ENCODE data around the gene DNAJA2. TPM values are rescaled to one million over a fixed set of nuclear protein-coding genes. Genes with fewer than 3 reads are reported as not detected.
A peak's percentile ranks its signal among the peaks of the same experiment; 100 is the strongest.

Gene DNAJA2
- polyA plus RNA-seq, 1 donor, result 45.7 TPM

DNA sequence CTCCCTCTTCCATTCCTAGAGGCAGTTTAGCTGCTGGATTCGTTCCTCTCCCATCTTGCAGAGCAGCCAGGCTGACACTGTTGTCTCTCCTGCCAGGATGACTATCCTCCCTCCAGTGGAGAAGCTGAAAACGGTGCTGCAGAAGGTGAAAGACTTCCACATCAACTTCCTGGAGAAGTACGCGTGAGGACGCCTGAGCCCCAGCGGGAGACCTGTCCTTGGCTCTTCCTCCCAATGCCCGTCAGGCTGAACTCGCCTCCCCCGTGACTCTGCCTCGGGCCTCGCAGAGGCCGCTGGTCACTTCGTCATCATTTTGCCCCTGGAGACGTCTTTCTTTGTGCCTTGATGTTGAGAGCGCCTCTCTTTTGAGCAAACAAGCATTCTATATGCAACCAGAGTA lies 44.7 kb downstream of the DNAJA2 start:
- no peak for DNase-seq (ENCODE audit: low read depth)

DNA sequence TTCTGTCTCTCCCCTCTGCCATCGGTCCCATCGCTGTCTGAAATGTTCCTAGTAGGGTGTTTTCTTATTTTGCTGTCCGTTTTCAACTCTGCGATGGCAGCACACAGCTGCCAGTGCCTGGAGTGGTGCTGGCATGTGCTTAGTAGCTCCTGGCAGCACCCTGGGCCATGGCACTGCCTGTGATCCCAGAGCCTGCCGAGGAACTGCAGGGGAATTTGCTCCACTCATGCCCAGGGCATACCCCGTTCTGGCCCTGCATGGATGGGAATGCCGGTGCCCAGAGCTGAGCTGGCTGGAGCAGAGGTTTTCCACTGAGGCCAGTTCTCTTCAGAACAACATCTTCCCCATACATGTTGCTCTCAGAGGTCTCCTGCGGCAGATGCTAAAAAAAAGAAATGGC lies 46.2 kb downstream of the DNAJA2 start:
- DNase-seq (ENCODE audit: low read depth), result no peak

DNA sequence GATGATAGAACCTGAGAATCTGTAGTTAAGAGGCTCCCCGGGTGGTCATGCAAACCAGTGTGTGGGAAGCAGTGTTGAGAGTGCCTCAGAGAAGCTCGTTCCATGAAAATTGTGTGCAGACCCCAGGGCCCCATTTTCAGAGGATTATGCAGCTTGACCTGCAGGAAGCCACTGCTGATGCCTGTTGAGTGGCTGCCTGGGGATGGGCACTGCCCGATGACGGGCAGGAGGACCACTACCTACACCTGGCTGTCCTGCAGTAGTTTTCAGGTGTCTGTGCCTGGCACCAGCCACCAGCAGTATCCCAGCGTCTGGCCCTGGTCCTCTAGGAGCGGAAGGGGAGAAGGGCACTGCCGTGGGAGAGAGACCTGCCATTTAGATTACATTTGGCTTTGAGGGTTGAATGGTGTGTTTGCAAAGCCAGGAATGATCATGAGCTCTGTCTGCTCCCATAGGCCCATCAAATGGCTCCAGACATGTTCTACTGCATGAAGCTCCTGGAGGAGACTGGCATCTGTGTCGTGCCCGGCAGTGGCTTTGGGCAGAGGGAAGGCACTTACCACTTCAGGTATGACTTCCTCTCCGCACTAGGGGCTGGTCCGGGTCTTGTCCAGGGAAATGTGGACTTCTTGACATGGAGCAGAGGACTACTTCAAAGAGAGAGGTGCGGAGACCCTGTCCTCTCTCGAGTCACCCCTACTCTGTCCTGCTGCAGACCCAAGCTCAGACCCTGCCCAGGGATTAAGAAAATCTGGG lies 46.8 kb downstream of the DNAJA2 start:
- no peak for DNase-seq (ENCODE audit: low read depth)

DNA sequence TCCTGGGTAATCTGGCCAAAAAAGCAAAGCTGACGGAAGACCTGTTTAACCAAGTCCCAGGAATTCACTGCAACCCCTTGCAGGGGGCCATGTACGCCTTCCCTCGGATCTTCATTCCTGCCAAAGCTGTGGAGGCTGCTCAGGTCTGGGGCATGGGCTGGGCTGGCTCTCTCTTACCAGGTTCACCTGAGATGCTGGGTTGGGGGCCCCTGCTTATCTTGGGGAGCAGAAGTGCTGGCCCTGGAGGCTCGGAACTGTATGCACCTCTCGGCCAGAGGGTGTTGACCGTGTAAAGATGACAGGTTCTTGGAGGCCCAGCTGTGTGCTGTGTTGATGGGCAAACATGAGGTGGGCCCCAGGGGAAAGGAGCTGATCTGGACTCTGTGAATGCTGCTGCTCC lies 49.1 kb downstream of the DNAJA2 start:
- no peak for DNase-seq (ENCODE audit: low read depth)

DNA sequence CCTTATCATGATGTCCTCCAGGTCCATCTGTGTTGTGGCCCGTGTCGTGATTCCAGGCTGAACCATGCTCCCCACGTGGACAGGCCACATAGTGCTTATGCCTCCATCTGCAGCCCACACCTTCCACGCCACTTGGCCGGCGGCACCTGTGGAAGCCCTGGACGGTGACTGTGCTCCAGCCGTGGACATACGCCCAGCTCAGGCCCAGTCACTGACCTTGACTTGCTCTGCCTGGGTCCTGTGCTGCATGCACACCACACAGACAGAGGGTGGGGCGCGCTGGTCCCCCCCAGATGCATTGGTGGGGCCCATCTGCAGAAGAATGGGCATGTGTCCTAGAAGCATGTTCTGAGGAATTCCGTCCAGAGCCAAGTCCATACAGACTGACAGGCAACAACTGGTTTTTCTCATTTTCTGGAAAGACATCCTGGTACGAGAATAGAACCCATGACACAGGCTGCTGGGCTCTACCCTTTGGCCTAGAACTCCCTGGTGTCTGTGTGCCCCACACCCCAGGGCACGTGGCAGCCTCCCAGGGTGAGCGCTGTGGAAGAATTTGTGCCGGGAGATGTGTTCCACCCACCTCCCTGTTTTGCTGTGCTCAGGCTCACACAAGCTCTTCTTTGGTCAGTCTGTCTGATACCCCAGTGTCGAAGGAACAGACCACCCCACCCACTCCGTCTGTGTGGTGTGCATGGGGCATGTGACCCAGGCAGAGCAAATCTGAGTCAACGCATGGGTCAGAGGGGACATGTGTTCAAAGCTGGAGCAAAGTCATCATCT lies 49.8 kb downstream of the DNAJA2 start:
- DNase-seq (ENCODE audit: low read depth), result no peak

DNA sequence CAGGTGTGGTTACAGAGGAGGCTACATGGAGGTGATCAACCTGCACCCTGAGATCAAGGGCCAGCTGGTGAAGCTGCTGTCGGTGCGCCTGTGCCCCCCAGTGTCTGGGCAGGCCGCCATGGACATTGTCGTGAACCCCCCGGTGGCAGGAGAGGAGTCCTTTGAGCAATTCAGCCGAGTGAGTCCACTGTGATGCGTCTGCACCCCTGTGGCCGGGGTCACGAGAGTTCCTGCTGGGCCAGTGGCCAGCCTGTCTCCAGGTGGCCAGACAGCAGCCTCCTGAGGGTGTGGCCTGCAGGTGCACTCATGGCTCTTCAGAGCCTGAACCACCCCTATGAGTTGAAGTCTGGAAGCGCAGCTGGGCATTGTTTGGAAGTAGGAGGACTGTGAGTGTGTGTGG lies 51.2 kb downstream of the DNAJA2 start:
- no peak for DNase-seq (ENCODE audit: low read depth)

DNA sequence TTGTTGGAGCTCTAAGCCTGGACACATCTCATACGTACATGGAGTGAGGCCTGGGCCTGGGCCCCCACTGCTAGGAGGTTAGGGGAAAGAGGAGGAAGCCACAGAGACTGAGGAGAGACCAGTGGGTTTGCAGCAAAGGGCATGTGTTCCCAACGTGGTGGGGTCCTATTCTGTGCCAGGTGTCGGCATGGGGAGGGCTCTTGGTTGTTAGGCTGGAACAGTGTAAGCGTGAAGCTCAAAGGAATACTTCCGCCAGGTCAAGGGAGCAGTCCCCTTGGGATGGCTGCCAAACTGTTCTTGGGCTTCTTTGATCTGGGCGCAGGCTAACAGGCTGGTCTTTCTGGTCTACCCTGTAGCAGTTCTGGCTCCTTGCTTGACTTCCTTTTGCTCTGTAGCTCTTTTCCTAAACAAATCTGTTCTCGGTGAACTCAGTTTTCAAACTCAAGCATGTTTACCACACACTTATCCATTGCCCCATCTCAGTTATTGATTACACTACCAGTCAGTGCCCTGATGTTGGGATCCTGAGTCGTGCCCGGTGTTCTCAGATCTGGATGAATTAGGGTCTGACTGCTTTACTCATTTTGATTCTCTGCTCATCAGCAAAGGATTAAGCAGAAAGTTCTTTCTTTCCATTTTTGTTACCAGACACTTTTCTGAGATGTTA lies 52.9 kb downstream of the DNAJA2 start:
- DNase-seq (ENCODE audit: low read depth), result no peak

DNA sequence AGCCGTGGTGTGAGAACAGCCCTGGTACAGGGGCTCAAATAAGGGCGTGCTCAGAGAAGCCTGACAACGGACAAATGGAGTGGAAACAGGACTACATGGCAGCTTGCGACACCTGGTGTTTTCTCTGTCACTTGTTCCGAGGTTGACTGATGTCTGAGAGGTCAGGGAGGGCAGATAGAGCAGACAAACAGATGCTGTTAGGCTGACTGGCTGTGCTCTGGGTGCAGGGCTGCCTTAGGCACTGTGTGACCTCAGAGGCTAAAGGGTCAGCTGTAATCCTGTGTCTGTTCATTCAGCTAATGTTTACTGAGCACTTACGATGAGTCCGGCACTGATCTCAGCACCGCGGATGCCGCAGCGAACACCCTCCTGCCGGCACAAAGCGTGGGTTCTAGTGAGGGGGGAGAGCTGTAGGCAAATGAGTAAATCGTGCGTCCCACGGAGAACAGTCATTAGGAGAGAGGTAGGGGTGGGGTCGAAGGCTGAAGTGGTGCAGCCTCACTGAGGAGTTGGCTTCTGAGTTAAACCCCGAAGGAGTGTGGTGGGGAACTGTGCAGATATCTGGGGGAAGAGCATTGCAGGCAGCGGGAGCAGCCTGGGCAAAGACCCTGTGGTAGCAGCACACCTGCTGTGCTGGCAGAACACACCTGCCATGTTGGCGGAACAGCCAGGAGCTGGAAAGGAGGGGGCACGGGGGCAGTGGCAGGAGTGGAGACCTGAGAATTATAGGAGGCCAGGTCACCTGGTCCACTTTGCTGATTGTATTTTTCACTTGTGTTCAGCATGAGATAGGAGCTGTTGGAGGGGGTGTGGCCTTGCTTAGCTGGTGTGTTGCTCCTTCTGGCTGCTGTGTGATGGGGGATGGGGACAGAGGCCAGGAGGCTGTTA lies 54.3 kb downstream of the DNAJA2 start:
- no peak for DNase-seq (ENCODE audit: low read depth)

DNA sequence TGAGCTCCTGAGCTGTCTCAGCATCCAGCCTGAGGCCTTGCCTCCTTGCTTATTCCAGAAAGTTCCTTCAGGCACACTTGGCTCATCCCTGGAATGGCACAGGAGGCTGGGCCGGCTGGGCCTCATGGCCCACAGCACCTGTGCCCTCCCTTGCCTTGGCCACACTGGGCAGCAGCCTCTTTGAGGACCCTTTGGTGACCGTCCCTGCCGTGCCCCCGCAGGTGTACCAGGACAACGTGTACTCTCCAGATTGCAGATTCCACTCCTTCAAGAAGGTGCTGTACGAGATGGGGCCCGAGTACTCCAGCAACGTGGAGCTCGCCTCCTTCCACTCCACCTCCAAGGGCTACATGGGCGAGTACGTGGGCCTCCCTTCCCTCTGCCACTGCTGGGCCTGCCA lies 55.1 kb downstream of the DNAJA2 start:
- DNase-seq (ENCODE audit: low read depth), result no peak

DNA sequence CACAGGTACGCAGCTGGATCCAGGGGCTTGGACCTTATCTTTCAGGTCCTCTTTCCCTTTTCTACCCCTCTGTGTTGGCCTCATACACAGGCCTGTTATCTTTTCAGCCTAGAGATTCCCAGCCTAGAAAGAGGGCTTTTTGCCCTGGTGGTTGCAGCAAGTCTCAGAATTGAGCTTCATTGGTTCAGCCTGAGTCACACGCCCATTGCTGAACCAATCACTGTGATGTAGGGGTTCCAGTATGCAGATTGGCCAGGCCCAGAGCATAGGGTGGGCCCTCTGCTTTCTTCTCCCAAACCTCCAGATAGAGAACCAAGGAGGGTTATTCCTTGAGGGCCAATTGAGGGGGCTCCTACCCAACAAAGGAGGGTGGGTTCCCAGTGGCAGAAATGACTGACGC lies 56.5 kb downstream of the DNAJA2 start:
- DNase-seq (ENCODE audit: low read depth), result no peak

DNA sequence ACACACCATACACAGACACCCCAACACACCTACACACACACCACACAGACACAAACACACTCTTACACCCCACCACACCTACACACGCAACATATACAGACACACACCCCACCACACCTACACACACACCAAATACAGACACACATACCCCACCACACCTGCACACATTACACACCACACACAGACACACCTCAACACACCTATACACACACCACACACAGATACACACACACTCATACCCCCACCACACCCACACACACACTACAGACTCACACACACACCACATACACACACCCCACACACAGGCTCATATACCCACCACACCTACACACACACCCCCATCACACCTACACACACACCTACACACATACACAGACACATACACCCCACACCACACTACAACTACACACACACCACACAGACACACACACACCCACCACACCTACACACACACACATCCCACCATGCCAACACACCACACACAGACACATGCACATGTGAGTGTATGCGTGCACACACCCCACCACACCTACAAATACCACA lies 57.9 kb downstream of the DNAJA2 start:
- no peak for DNase-seq (ENCODE audit: low read depth)

DNA sequence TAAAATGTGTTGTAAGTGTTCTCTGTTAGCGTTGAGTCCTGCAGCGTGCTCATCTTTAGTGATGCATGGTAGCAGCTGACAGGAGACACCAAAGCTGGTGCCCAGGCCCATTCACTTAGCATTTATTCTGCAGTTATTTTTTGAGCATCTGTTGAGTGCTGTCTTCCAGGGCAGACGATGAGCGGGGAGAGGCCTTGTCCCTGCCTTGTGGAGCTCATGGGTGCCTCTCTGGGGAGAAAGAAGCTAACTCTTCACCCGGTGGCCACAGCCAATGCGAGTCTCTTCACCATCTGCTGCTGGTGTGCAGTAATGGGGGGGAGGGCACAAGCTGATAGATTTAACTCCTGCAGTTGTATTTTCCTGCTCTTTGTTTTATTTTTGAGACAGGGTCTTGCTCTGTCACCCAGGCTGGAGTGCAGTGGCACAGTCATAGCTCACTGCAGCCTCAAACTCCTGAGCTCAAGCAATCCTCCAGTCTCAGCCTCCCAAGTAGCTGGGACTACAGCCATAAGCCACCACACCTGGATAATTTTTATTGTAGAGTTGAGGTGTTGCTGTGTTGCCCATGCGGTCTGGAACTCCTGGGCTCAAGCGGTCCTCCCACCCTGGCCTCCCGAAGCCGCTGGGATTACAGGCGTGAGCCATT lies 58.8 kb downstream of the DNAJA2 start:
- DNase-seq (ENCODE audit: low read depth), result no peak

DNA sequence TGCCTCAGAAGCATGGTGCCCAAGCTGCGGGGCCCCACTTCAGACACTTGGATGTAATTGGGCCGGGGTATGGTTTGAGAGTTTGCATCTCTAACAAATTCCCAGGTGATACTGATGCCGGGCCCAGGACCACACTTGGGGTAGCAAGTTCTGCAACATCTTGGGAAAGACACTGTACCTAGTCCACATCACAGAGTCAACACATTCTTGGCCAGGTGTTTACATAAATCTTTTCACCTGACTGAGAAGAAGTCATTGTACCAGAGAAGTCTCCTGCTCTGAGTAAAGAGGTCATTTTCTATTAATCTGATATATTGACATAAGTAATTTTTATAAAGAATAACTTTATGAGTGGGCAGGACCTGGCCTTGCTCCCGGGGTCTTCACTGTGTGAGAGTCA lies 61.8 kb downstream of the DNAJA2 start:
- no peak for DNase-seq (ENCODE audit: low read depth)

DNA sequence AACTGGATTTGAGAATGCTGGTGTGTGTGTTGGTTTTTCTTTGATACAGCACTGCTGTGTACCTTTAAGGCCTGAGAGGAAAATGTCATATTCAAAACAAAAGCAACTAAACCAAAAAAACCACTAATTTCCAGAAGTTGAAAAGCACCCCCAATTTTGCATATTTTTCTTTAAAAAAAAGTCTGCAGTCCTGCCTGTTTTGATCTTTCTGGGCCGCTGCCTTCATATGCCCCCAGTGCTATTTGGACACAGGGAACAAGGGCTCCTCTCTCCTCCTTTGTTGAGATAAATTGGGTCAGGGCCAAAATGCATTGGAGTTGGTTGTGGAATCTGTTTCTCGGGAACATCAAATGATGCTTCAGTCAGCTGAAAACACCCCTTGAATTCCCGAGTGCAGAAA lies 62.4 kb downstream of the DNAJA2 start:
- no peak for DNase-seq (ENCODE audit: low read depth)

DNA sequence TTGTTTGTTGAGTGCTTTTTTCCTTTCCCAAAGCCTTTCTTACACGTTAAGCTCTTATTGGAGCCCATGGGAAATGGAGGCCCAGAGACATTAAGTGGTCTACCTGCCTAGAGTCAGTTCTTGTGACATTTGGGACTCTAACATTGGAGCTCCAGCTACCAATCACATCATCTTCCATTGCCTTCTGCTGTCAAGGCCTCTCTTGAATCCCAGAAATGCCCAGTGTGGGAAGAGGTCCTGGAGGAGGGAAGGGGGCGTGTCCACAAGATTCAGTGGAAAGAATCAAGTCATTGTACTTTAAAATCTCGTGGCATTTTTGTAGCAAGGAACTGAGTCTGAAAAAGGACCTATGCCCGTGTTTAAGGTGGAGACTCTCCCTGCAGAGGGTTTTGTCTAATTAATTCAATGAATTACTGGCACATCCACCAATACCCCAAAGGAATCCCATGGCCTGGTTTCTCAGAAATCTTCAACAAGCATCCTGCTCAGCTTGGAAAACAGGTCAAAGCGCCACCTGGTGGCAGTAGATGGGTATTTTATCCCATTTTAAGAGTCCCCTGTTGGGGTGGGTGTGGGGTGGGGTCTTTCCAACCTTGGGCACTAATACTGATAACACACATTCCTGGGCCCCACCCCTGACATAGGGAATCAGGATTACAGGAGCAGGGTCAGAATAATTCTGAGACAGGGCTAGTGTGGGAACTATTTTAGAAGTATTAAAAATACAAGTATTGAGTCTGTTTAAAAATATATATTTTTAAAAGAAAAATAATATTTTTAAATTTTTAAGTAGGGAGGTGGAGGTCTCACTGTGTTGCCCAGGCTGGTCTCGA lies 64.7 kb downstream of the DNAJA2 start:
- peak; percentile 28 for DNase-seq (ENCODE audit: low read depth)

DNA sequence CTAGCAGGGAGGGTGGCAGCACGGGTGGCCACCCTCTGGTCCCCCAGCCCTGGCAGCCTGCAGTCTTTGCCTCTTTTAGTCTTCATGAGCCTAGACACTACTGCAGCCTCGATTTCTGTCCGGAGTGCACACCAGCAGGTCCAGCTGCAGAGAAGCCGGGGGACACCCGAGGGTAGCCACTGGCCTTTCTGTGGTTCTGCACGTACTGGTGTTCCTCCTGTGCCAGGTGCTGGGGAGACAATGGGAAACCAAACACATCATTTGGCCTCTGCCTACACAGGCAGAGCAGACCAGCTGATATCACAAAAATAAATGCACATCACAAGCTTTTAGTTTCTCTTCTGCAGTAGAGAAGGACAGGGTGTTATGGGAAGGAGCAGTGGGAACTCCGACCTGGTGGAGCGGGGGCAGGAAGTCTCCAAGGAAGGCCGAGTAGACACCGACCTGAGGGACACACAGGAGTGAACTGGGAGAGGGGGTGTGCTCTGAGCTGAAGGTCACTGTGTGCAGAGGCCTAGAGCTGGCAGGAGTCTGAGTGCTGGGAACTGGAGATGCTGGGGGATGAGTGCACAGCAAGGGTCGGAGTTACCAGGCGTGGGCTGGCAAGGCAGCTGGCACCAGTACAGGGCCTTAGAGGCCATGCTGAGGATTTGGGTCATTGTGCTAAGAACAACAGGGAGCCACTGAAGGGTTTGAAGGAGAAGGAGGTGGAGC lies 66.3 kb downstream of the DNAJA2 start:
- DNase-seq (ENCODE audit: low read depth), result no peak

DNA sequence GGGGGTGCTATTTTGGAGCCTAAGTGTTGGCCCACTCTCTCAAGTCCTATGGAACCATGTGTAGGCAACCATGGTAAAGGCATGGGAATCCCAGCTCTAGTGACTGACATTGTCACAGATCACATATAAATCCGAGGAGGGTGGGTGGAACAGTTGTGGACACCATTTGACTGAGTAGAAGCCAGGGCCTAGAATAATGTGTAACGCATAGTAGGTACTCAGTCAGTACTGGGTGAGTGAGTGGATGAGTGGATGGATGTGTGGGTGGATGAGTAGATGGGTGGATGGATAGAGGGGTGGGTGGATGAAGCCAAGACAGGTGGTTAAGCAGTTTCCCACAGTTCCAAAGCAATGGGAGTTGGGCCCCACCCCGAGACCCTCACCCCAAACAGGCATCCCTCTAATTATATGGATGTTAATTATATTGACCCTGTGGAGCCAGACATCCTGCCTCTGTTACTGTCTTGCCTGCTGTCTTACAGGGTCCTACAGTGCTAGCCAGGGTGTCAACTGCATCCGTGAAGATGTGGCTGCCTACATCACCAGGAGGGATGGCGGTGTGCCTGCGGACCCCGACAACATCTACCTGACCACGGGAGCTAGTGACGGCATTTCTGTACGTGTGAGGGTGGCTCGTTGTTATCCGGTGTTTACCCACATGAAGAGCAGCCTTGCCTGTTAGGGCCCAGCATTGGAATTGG lies 67.0 kb downstream of the DNAJA2 start:
- no peak for DNase-seq (ENCODE audit: low read depth)
